ENCODE data around the gene THTPA. TPM values are rescaled to one million over a fixed set of nuclear protein-coding genes. Genes with fewer than 3 reads are reported as not detected.
A peak's percentile ranks its signal among the peaks of the same experiment; 100 is the strongest.

The THTPA gene
- total and polyA plus RNA-seq, 3 experiments from 2014 or later, result 10.7 to 13.4 (median 13.4) TPM

GRCh38 chr14:23528555-23528954 lies 27.5 kb upstream of the THTPA start:
- no peaks in the 10 kb centered on the region for H3K9me3 ChIP-seq (ENCODE audit: low read length)
- H3K27ac Mint-ChIP-seq, result peak overlapping the region in 2 of 8 donors; percentile 23 to 33
- H3K4me1 Mint-ChIP-seq, result no peaks in the 10 kb centered on the region
- H3K27me3 ChIP-seq (ENCODE audit: insufficient read depth, low read length, poor library complexity, severe bottlenecking), result no peaks in the 10 kb centered on the region
- no peak for DNase-seq
- H3K4me3 Mint-ChIP-seq, result no peak overlapping the region
- H3K4me3 ChIP-seq (ENCODE audit: low read length), result no peak overlapping the region
- H3K9me3 Mint-ChIP-seq, result no peaks in the 10 kb centered on the region
- H3K4me1 ChIP-seq (ENCODE audit: insufficient read depth, low read length), result no peaks in the 10 kb centered on the region
- ChIA-PET POLR2A (no interaction called here), CTCF (interaction anchor here (2.3 kb wide), 1 partner anchor 14 kb away, joined by 4 read pairs; no protein-coding TSS in a partner anchor)
- no peak overlapping the region for H3K27ac ChIP-seq (ENCODE audit: low read depth, low read length)
- no peaks in the 10 kb centered on the region for H3K36me3 Mint-ChIP-seq
- no peaks in the 10 kb centered on the region for H3K27me3 Mint-ChIP-seq
- H3K36me3 ChIP-seq (ENCODE audit: insufficient read depth, low read length), result no peaks in the 10 kb centered on the region

- no peak for DNase-seq
- Mint-ChIP-seq H3K27ac (peak overlapping the region in 1 of 8 donors; percentile 92), H3K36me3 (no peaks in the 10 kb centered on the region), H3K4me3 (no peak overlapping the region), H3K4me1 (no peaks in the 10 kb centered on the region), H3K27me3 (no peaks in the 10 kb centered on the region), H3K9me3 (no peaks in the 10 kb centered on the region)
- Histone ChIP-seq H3K27me3 (ENCODE audit: insufficient read depth, low read length, poor library complexity, severe bottlenecking) (no peaks in the 10 kb centered on the region), H3K4me1 (ENCODE audit: insufficient read depth, low read length) (no peaks in the 10 kb centered on the region), H3K36me3 (ENCODE audit: insufficient read depth, low read length) (no peaks in the 10 kb centered on the region), H3K27ac (ENCODE audit: low read depth, low read length) (no peak overlapping the region), H3K4me3 (ENCODE audit: low read length) (no peak overlapping the region), H3K9me3 (ENCODE audit: low read length) (no peaks in the 10 kb centered on the region)
- POLR2A ChIA-PET, result no interaction called here
- CTCF ChIA-PET, result interaction anchor here (2.3 kb wide), 1 partner anchor 15 kb away, joined by 4 read pairs; no protein-coding TSS in a partner anchor
Observed at GRCh38 chr14:23529016-23529415, 27.1 kb upstream of the THTPA start.

DNA sequence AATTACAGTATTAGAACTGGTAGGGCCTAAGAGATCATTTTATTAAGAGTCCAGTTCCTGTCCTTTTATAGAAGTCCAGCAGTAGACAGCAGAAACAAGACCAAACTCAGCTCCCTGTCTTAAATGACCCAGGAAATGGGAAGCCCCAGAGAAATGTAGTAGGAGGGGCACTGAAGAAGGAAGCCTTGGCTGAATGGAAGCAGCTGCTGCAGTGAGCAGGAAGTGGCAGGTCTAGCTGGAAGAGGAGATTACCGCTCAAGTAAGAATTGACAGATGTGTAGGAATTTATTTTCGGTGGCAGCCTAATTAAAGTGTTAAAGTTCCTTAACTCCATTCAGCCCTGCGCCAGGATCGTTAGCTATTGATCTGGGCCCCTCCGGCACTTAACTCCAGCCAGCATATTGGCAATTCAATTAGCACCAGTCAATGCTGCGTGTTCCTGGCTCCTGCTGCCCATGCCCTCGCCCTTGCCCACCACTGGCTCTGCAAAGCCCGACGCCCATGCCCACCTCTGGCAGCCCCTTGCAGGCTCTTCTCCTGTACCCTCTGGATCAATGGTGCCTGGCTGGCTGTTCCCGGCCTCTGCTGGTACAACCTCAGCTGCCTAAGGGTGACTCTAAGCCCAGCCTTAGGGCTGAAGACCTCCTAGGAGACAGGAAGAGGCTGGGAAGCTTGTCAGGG lies 25.6 kb upstream of the THTPA start:
- no peaks in the 10 kb centered on the region for H3K27me3 Mint-ChIP-seq
- DNase-seq, result no peak
- no peaks in the 10 kb centered on the region for H3K9me3 Mint-ChIP-seq
- no peaks in the 10 kb centered on the region for H3K4me1 ChIP-seq (ENCODE audit: insufficient read depth, low read length)
- no peak overlapping the region for H3K4me3 Mint-ChIP-seq
- no peak overlapping the region for H3K27ac ChIP-seq (ENCODE audit: low read depth, low read length)
- H3K36me3 ChIP-seq (ENCODE audit: insufficient read depth, low read length), result no peaks in the 10 kb centered on the region
- ChIA-PET POLR2A (no interaction called here), CTCF (interaction anchor here (2.3 kb wide), 2 partner anchors 9 to 16 kb away, joined by 4 to 10 read pairs; no protein-coding TSS in a partner anchor)
- H3K36me3 Mint-ChIP-seq, result no peaks in the 10 kb centered on the region
- peak overlapping the region in 1 of 8 donors; percentile 29 for H3K27ac Mint-ChIP-seq
- H3K4me3 ChIP-seq (ENCODE audit: low read length), result no peak overlapping the region
- no peaks in the 10 kb centered on the region for H3K9me3 ChIP-seq (ENCODE audit: low read length)
- no peaks in the 10 kb centered on the region for H3K4me1 Mint-ChIP-seq
- H3K27me3 ChIP-seq (ENCODE audit: insufficient read depth, low read length, poor library complexity, severe bottlenecking), result no peaks in the 10 kb centered on the region

DNA sequence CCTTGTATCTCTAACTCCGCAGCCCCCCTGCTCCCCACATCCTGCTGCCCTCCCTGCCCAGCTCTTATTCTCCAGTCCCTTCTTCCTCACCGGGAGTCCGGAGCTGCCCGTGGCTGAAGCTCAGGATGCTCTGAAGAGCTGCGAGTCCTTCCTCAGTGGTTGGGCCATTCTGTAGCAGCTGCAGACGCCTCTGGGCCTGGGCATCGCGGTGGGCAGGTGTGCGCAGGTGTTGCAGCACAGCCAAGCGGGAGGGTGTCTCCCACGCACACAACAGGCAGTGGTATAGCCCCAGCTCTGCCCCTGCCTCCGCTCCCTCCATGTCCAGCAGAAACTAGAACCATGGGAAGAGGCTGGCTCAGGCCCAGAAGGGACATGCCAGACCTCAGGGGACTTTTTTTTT lies 24.7 kb upstream of the THTPA start:
- no peaks in the 10 kb centered on the region for H3K4me1 Mint-ChIP-seq
- no peak for DNase-seq
- no peak overlapping the region for H3K27ac ChIP-seq (ENCODE audit: low read depth, low read length)
- no peak overlapping the region for H3K27ac Mint-ChIP-seq
- CTCF ChIA-PET, result interaction anchor here (1.5 to 2.3 kb wide), 2 partner anchors 8 to 35 kb away, joined by 3 to 10 read pairs; partner anchors contain the start of gene AP1G2
- H3K9me3 ChIP-seq (ENCODE audit: low read length), result no peaks in the 10 kb centered on the region
- H3K9me3 Mint-ChIP-seq, result no peaks in the 10 kb centered on the region
- no peak overlapping the region for H3K4me3 ChIP-seq (ENCODE audit: low read length)
- no peak overlapping the region for H3K4me3 Mint-ChIP-seq
- H3K36me3 Mint-ChIP-seq, result peaks cover 0 to 2% (median 0%) of the 10 kb centered on the region in 3 donors
- no peaks in the 10 kb centered on the region for H3K27me3 Mint-ChIP-seq
- H3K36me3 ChIP-seq (ENCODE audit: insufficient read depth, low read length), result no peaks in the 10 kb centered on the region
- H3K4me1 ChIP-seq (ENCODE audit: insufficient read depth, low read length), result no peaks in the 10 kb centered on the region
- no peaks in the 10 kb centered on the region for H3K27me3 ChIP-seq (ENCODE audit: insufficient read depth, low read length, poor library complexity, severe bottlenecking)
- POLR2A ChIA-PET, result no interaction called here

DNA sequence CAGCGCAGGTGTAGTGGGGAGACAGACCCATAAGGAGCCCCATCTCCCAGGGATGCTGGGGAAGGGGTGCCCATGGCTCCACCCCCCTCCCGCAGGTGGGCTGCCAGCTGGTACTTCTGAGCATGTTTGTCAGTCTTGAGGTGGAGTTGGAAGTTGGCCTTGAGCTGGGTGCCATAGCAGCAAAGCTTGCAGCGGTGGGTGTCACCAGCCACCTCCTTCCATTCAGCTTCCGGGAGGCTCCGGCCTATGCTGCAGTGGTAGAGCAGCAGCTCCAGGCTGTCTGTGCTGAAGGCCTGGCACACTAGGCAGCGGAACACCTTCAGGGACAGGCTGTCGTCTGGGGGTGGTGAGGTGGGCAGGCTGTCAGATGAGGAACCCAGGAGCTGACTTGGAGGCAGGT lies 23.4 kb upstream of the THTPA start:
- Histone ChIP-seq H3K4me3 (ENCODE audit: low read length) (no peak overlapping the region), H3K27me3 (ENCODE audit: insufficient read depth, low read length, poor library complexity, severe bottlenecking) (no peaks in the 10 kb centered on the region), H3K36me3 (ENCODE audit: insufficient read depth, low read length) (no peaks in the 10 kb centered on the region), H3K27ac (ENCODE audit: low read depth, low read length) (no peak overlapping the region), H3K9me3 (ENCODE audit: low read length) (no peaks in the 10 kb centered on the region), H3K4me1 (ENCODE audit: insufficient read depth, low read length) (no peaks in the 10 kb centered on the region)
- POLR2A ChIA-PET, result no interaction called here
- Mint-ChIP-seq H3K4me1 (no peaks in the 10 kb centered on the region), H3K36me3 (peaks cover 0 to 2% (median 0%) of the 10 kb centered on the region in 3 donors), H3K27ac (peak overlapping the region in 1 of 8 donors; percentile 23), H3K9me3 (no peaks in the 10 kb centered on the region), H3K4me3 (no peak overlapping the region), H3K27me3 (no peaks in the 10 kb centered on the region)
- no peak for DNase-seq
- CTCF ChIA-PET, result interaction anchor here (1.5 kb wide), 1 partner anchor 34 kb away, joined by 3 read pairs; the partner anchor contains the start of gene AP1G2

- Mint-ChIP-seq H3K4me3 (no peak overlapping the region), H3K4me1 (no peaks in the 10 kb centered on the region), H3K9me3 (no peaks in the 10 kb centered on the region), H3K27me3 (no peaks in the 10 kb centered on the region), H3K27ac (no peak overlapping the region), H3K36me3 (peaks cover 0 to 2% (median 0%) of the 10 kb centered on the region in 3 donors)
- Histone ChIP-seq H3K4me1 (ENCODE audit: insufficient read depth, low read length) (no peaks in the 10 kb centered on the region), H3K36me3 (ENCODE audit: insufficient read depth, low read length) (no peaks in the 10 kb centered on the region), H3K27ac (ENCODE audit: low read depth, low read length) (no peak overlapping the region), H3K9me3 (ENCODE audit: low read length) (no peaks in the 10 kb centered on the region), H3K4me3 (ENCODE audit: low read length) (no peak overlapping the region), H3K27me3 (ENCODE audit: insufficient read depth, low read length, poor library complexity, severe bottlenecking) (no peaks in the 10 kb centered on the region)
- ChIA-PET CTCF (interaction anchor here (1.0 to 1.4 kb wide), 2 partner anchors 16 to 98 kb away, joined by 3 to 4 read pairs; no protein-coding TSS in a partner anchor), POLR2A (no interaction called here)
- DNase-seq, result no peak
Observed at GRCh38 chr14:23533652-23534435, 22.2 kb upstream of the THTPA start.

- Mint-ChIP-seq H3K27ac (no peak overlapping the region), H3K27me3 (peaks cover 0 to 3% of the 10 kb centered on the region in 2 donors), H3K36me3 (peaks cover 0 to 2% (median 0%) of the 10 kb centered on the region in 3 donors), H3K4me1 (no peaks in the 10 kb centered on the region), H3K9me3 (no peaks in the 10 kb centered on the region), H3K4me3 (no peak overlapping the region)
- Histone ChIP-seq H3K4me1 (ENCODE audit: insufficient read depth, low read length) (no peaks in the 10 kb centered on the region), H3K27me3 (ENCODE audit: insufficient read depth, low read length, poor library complexity, severe bottlenecking) (no peaks in the 10 kb centered on the region), H3K9me3 (ENCODE audit: low read length) (no peaks in the 10 kb centered on the region), H3K27ac (ENCODE audit: low read depth, low read length) (no peak overlapping the region), H3K4me3 (ENCODE audit: low read length) (no peak overlapping the region), H3K36me3 (ENCODE audit: insufficient read depth, low read length) (no peaks in the 10 kb centered on the region)
- POLR2A ChIA-PET, result no interaction called here
- CTCF ChIA-PET, result interaction anchor here (8.1 kb wide), 1 partner anchor 23 kb away, joined by 52 read pairs; no protein-coding TSS in a partner anchor
- DNase-seq, result no peak
Observed at GRCh38 chr14:23535943-23536342, 20.1 kb upstream of the THTPA start.

DNA sequence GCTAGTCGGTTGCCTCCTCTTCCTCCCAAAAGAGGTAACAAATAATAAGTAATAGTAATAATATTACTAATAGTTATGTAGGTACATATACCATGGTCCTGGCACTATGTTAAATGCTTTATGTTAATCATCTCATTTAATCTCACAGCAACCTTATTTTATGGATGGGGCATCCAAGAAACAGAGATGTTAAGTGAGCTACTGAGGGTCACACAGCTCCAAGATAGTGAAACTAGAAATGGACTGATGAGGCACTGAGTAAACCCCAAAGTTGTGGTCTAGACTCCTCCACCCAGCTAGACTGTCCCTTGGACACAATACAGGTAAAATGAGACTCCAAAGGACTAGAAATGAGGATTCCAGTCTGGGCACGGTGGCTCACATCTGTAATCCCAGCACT lies 19.6 kb upstream of the THTPA start:
- peaks cover 0 to 2% (median 0%) of the 10 kb centered on the region in 3 donors for H3K36me3 Mint-ChIP-seq
- H3K4me1 Mint-ChIP-seq, result no peaks in the 10 kb centered on the region
- Histone ChIP-seq H3K36me3 (ENCODE audit: insufficient read depth, low read length) (no peaks in the 10 kb centered on the region), H3K27ac (ENCODE audit: low read depth, low read length) (no peak overlapping the region), H3K9me3 (ENCODE audit: low read length) (no peaks in the 10 kb centered on the region), H3K4me3 (ENCODE audit: low read length) (no peak overlapping the region), H3K4me1 (ENCODE audit: insufficient read depth, low read length) (no peaks in the 10 kb centered on the region), H3K27me3 (ENCODE audit: insufficient read depth, low read length, poor library complexity, severe bottlenecking) (no peaks in the 10 kb centered on the region)
- no peak for DNase-seq
- POLR2A ChIA-PET, result interaction anchor here (0.7 kb wide), 1 partner anchor 498 kb away, joined by 3 read pairs; no protein-coding TSS in a partner anchor
- H3K9me3 Mint-ChIP-seq, result no peaks in the 10 kb centered on the region
- CTCF ChIA-PET, result interaction anchor here (8.1 kb wide), 1 partner anchor 23 kb away, joined by 52 read pairs; no protein-coding TSS in a partner anchor
- no peak overlapping the region for H3K27ac Mint-ChIP-seq
- peaks cover 0 to 3% of the 10 kb centered on the region in 2 donors for H3K27me3 Mint-ChIP-seq
- H3K4me3 Mint-ChIP-seq, result no peak overlapping the region
